Activated naive CD4-positive, alpha-beta T cell (primary cell): ENCODE data around the gene PERM1.
"Not testable (repeated sequence)": the region's sequence is repeated elsewhere in the genome, so short reads cannot be mapped to it uniquely, and the experiment has no call there.

Source experiments
- DNase-seq, 4 experiments: peaks; one replicate each; lab custom pipeline; 2025; lab: John Stamatoyannopoulos, UW

PERM1 gene

GRCh38 chr1:978069-978834, 3.6 kb downstream of the PERM1 start:
- no peak for DNase-seq

- not testable (repeated sequence) for DNase-seq
Observed at GRCh38 chr1:976791-977190, 5.1 kb downstream of the PERM1 start.

- peak in 2 of 4 experiments; percentile 42 to 63 for DNase-seq
Observed at GRCh38 chr1:975896-976683, 5.8 kb downstream of the PERM1 start.

- no peak for DNase-seq
Observed at GRCh38 chr1:975365-975764, 6.5 kb downstream of the PERM1 start.

DNA sequence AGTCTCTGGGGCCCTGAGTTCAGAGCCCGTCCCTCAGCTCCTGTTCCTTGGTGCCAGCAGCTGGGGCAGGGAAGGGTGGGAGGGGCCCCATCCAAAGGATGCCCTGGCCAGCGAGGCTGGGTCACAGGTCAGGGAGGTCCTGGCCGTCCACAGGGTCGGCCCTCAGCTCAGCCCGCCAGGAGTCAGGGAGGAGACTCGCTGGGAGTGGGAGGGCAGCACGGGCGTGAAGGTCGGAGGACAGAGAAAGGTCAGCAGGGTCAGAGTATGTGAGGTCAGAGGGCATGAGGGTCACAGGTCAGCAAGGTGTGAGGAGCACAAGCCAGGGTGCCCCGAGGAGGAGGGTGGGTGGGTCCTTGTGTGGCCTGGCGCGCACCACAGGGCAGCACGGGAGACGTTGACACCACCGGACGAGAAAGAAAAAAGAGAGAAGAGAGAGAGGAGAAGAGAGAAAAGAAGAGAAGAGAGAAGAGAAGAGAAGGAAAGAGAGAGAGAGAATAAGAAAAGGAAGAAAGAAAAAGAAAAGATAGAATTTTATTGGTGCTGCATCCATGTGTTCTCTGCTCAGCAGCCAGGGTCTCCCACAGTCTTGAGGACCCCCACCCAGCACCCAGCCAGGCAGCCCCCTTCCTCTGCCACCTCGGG, 7.1 kb downstream of the PERM1 start:
- no peak for DNase-seq

DNA sequence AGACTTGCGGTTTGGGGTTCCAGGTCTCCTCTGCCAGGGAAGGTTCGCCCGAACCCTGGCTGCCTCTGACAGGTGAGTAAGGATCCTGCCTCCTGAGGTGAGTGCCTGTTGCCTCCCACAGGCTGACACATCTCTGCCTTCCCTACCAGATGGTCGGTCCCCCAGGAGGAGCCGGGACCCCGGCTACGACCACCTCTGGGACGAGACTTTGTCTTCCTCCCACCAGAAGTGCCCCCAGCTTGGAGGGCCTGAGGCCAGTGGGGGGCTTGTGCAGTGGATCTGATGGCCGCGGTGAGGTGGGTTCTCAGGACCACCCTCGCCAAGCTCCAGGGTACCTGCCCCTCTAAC, 7.6 kb downstream of the PERM1 start:
- DNase-seq, result no peak

- no peak for DNase-seq
Observed at GRCh38 chr1:973459-974292, 8.2 kb downstream of the PERM1 start.

DNA sequence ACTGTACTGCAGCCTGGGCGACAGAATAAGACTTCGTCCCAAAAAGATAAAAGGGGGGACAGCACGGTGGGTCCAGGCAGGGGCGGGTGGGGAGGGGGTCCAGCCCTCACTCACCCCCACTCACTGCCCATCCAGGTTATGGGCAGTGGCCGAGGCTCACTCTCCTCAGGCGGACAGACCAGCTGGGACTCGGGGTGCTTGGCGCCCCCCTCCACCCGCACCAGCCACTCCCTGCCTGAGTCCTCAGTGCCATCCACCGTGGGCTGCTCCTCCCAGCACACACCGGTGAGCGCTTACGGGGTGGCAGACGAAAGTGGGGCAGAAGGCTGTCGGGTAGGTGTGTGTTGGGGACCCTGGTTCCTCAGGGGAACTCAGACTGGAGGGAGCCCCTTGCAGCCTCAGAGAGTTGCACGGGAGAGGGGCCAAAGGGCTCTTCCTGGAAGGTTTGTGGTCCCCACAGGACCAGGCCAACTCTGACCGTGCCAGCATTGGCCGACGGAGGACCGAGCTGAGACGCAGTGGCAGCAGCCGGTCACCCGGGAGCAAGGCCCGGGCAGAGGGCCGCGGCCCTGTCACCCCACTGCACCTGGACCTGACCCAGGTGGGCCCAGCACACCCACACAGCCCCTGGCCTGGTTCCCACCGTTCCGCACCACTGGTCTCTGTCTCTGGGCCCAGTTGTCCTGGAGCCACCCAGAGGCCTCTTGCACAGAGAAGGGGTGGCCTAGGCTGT, 9.0 kb downstream of the PERM1 start:
- no peak for DNase-seq

DNA sequence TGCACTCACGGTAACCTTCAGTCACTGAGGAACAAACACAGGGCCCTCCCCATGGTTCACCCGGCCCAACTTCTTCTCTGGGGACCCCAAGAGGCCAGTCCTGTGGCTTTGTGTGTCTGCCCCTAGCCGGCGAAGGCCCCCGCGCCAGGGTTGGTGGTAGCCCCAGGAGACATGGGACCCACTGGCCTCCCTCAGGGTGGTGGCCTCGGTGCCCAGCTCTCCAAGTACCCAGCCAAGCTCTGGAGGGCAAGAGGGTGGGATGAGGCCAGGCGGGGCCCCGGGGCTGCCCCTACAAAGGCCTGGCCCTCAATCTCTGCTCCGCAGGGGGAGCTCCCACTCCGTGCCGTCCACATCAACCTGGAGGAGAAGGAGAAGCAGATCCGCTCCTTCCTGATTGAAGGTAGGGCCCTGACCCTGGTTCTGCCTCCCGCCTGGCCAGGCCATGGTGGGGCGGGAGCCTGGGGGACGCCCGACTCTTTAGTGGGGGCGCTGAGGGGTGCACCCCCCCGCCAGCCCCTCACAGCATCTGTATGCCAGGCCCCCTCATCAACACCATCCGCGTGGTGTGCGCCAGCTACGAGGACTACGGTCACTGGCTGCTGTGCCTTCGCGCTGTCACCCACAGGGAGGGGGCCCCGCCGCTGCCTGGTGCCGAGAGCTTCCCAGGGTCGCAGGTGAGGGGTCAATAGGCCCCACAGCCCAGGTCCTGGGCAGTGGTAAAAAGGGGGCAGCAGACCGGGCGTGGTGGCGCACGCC, 10.0 kb downstream of the PERM1 start:
- DNase-seq, result no peak

DNA sequence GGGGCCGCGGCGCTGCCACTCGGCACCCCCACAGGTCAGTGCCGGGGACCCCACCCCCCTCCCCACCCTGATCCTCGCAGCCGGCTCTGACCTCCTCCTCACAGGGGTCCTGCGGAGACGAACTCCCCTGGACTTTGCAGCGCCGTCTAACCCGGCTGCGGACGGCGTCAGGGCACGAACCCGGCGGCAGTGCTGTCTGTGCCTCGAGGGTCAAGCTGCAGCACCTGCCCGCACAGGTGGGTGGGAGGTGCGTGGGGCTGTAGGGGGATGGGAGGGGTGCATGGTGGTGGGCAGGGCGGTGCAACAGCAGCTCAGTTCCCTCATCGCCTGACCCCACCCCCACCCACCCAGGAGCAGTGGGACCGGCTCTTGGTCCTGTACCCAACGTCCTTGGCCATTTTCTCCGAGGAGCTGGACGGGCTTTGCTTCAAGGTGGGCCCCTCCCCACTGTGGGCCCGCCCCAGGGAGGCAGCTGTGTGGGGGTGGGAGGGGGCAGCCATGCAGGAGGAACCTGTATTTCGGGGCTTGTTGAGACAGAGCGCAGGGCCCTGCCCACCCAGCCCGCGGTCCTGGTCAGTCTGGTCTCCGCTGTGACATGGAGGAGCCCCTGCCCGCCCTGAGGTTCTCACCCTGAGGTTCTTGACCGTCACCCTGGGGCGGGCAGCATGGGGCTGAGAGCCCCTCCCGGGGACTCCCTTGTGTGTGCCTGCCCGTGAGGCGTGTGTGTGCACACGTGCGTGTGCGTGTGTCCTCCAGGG, 10.7 kb downstream of the PERM1 start:
- DNase-seq, result no peak

- DNase-seq, result no peak
Observed at GRCh38 chr1:970242-970972, 11.5 kb downstream of the PERM1 start.

GRCh38 chr1:969260-969855, 12.5 kb downstream of the PERM1 start:
- no peak for DNase-seq

GRCh38 chr1:967466-968343, 14.2 kb downstream of the PERM1 start:
- no peak for DNase-seq

GRCh38 chr1:966704-967300, 15.1 kb downstream of the PERM1 start:
- peak; percentile 57 to 80 (median 66) for DNase-seq

DNA sequence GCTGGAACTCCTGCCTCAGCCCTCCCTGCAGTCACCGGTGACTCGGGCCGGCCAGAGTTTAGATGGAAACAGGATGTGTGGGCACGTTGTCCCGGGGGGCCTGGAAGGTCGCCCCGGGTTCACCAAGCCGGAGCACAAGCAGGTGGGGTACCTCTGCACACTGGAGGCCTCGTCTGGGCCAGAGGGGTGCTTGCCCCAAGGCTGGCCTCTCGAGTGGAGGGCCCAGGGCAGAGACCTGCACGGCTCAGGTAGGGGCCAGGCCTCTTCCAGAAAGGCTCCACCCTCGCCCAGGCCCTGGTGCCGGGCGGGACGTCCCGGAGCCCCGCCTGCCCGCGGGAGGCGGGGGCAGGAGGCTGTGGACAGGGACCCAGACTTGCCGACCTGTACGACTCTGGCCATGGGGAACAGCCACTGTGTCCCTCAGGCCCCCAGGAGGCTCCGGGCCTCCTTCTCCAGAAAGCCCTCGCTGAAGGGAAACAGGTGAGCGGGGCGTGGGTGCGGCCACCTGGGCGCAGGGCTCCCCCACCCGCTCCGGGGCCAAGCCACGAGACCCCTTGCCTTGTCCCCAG, 15.7 kb downstream of the PERM1 start, which contains the start of gene PLEKHN1:
Gene PLEKHN1, plus strand, starts transcription at position 348 of the 569 bp plus-strand sequence. Its CDS starts 50 bp downstream, at position 398.
- DNase-seq, result no peak

- DNase-seq, result no peak
Observed at GRCh38 chr1:965526-966134, 16.3 kb downstream of the PERM1 start.
